Prostate gland (tissue), 2 donors: Measurements from ENCODE around the gene SBNO2. TPM values are rescaled to one million over a fixed set of nuclear protein-coding genes. Genes with fewer than 3 reads are reported as not detected.

Experiments used
- DNase-seq: peaks from one replicate; pipeline ENCODE4 v3.0.0-alpha.2; 2019; ENCODE audit warnings: low spot score
- H3K27ac ChIP-seq, 2 donors: fragments of 200-600 bp; sonication (generic); 2 replicates each; pipeline ENCODE4 v1.5.1; 2017 to 2019
- H3K27me3 ChIP-seq: fragments of 200-600 bp; sonication (generic); replicated peaks from 2 replicates; pipeline ENCODE4 v1.5.1; 2019; ENCODE audit not compliant: insufficient read depth
- H3K36me3 ChIP-seq, 2 donors: fragments of 200-600 bp; sonication (generic); 1 replicate in 1 of 2; 2 replicates in 1 of 2; pipeline versions ENCODE4 v1.5.1 to v1.8.1; 2017 to 2019
- H3K4me1 ChIP-seq: fragments of 200-600 bp; sonication (generic); replicated peaks from 2 replicates; pipeline ENCODE4 v1.5.1; 2019
- H3K4me3 ChIP-seq, 2 donors: fragments of 200-600 bp; sonication (generic); 2 replicates each; pipeline ENCODE4 v1.5.1; 2017 to 2019
- H3K9me3 ChIP-seq: fragments of 200-600 bp; sonication (generic); 2 replicates; pipeline ENCODE4 v1.5.1; 2017
- CTCF ChIP-seq, 4 experiments: fragments of 200-600 bp in 2 of 4; fragments of 450-650 bp in 2 of 4; sonication (generic) in 2 of 4; IDR thresholded peaks; 1 replicate in 3 of 4; 2 replicates in 1 of 4; pipeline ENCODE4 v1.5.1; 2016 to 2019; ENCODE audit warnings: antibody characterized with exemption in 4 of 4, mild to moderate bottlenecking in 2 of 4, moderate library complexity in 2 of 4
- POLR2A ChIP-seq: fragments of 450-650 bp; IDR thresholded peaks from one replicate; pipeline ENCODE4 v1.6.1; 2016; ENCODE audit warnings: antibody characterized with exemption, mild to moderate bottlenecking
- POLR2AphosphoS5 ChIP-seq: sonication (generic); formaldehyde crosslinking; IDR thresholded peaks from one replicate; pipeline ENCODE4 v1.6.1; 2017; ENCODE audit warnings: antibody characterized with exemption
- WGBS: methylation state at CpG from one replicate; pipeline ENCODE4 v1.1.5; 2018; 5-methylcytosine and 5-hydroxymethylcytosine counted together
- intact Hi-C: fragments of 100-400 bp; cut with DNase I; formaldehyde crosslinking; loops from one replicate; pipeline ENCODE4 v1.14.2; 2022
- total RNA-seq, 2 donors: library from RNA; depleted of rRNA; stranded (reverse); fragments of >200 nt; gene quantifications; one replicate each; pipeline ENCODE4 v1.1.0, GENCODE V29; 2016

SBNO2 gene
- total RNA-seq, 2 donors from 2014 or later: 32.5 to 79.9 TPM

- TF ChIP-seq POLR2A: no peak
- TF ChIP-seq POLR2AphosphoS5: no peak
- TF ChIP-seq CTCF (IDR thresholded peaks at IDR 0.05): no peak
- Histone ChIP-seq H3K4me1 (no peaks in the 10 kb centered on the region), H3K36me3 (no peaks in the 10 kb centered on the region), H3K27me3 (no peaks in the 10 kb centered on the region), H3K4me3 (no peak overlapping the region), H3K27ac (no peak overlapping the region), H3K9me3 (peaks cover 6% of the 10 kb centered on the region)
- 98% methylated on average over 5 of the region's 5 CpGs for WGBS
- intact Hi-C loops: no loop called here
- no peak for DNase-seq
These were observed 116.0 kb downstream of the SBNO2 start for GRCh38 chr19:1058112-1058511.

Other genes with a start within 250 kb of the SBNO2 start
- gene ARID3A, start 248.2 kb downstream of the SBNO2 start, total RNA-seq: 10 to 100 TPM in 1 of 2 donors, 1 to 10 TPM in 1; 3.8 to 18.7 TPM
- 10 to 100 TPM; 35.0 to 94.8 TPM for gene WDR18, start 189.9 kb downstream of the SBNO2 start, total RNA-seq
- under 1 TPM in 1 of 2 donors, not detected in 1; 0.34 TPM for gene GRIN3B, start 173.8 kb downstream of the SBNO2 start, total RNA-seq
- 100 to 1,000 TPM; 216 to 377 TPM for gene TMEM259, start 153.1 kb downstream of the SBNO2 start, total RNA-seq
- gene RNU6-2, start 152.7 kb downstream of the SBNO2 start, total RNA-seq: not detected
- 100 to 1,000 TPM in 1 of 2 donors, 10 to 100 TPM in 1; 82.9 to 101 TPM for gene CNN2, start 147.7 kb downstream of the SBNO2 start, total RNA-seq
- gene ABCA7, start 134.2 kb downstream of the SBNO2 start, total RNA-seq: 10 to 100 TPM; 16.2 to 25.1 TPM
- 10 to 100 TPM in 1 of 2 donors, 1 to 10 TPM in 1; 8.9 to 26.2 TPM for gene ARHGAP45, start 107.1 kb downstream of the SBNO2 start, total RNA-seq
- 100 to 1,000 TPM; 152 to 169 TPM for gene POLR2E, start 78.9 kb downstream of the SBNO2 start, total RNA-seq
- gene GPX4, start 70.3 kb downstream of the SBNO2 start, total RNA-seq: 100 to 1,000 TPM; 577 to 627 TPM
- gene STK11, start 31.5 kb upstream of the SBNO2 start, total RNA-seq: 100 to 1,000 TPM in 1 of 2 donors, 10 to 100 TPM in 1; 75.1 to 157 TPM
- 1 to 10 TPM in 1 of 2 donors, under 1 TPM in 1; 0.68 to 4.4 TPM for gene CBARP, start 63.7 kb upstream of the SBNO2 start, total RNA-seq
- gene ATP5F1D, start 67.5 kb upstream of the SBNO2 start, total RNA-seq: 100 to 1,000 TPM; 109 to 151 TPM
- gene MIDN, start 74.3 kb upstream of the SBNO2 start, total RNA-seq: 10 to 100 TPM; 35.8 to 42.9 TPM
- 100 to 1,000 TPM; 753 to 863 TPM for gene CIRBP, start 95.1 kb upstream of the SBNO2 start, total RNA-seq
- 10 to 100 TPM; 95.1 to 98.7 TPM for gene FAM174C, start 101.3 kb upstream of the SBNO2 start, total RNA-seq
- gene EFNA2, start 111.6 kb upstream of the SBNO2 start, total RNA-seq: not detected
- gene NDUFS7, start 209.6 kb upstream of the SBNO2 start, total RNA-seq: 100 to 1,000 TPM; 147 to 202 TPM
- gene GAMT, start 227.3 kb upstream of the SBNO2 start, total RNA-seq: 100 to 1,000 TPM; 100 to 183 TPM
- gene DAZAP1, start 233.3 kb upstream of the SBNO2 start, total RNA-seq: 10 to 100 TPM; 58.6 to 74.1 TPM